AG09319 (cell line): Measurements from ENCODE around the gene ALDH16A1.

Source experiments
- DNase-seq: peaks from one replicate; pipeline ENCODE4 v3.0.0-alpha.2; 2010; ENCODE audit warnings: low read depth; ENCODE audit errors: extremely low read depth
- TF ChIP-seq, protein P1 (sequence below): IDR thresholded peaks from 2 replicates; pipeline ENCODE4 v1.5.1; 2011; ENCODE audit warnings: low read depth, mild to moderate bottlenecking, inconsistent platforms, low read length, moderate library complexity

ALDH16A1 gene

DNA sequence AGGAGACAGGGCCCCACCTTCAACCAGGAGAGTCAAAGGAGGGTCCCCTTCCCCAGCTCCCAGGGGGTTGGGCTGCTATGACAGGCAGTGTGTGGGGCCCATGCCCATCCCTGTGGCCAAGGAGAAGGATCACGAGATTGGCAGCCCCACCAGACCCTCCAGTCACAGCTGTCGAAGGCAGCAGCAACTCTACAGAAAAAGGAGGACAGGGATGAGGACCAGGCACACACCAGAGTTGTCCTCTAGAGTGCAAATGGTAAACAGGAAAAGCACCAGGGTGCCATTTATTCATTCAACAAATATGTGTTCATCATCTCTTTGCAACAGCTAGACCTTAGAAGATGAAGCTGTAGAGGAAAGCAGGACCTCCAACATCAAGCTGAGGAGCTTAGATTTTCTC, 33.9 kb upstream of the ALDH16A1 start:
- TF ChIP-seq, protein P1, sequence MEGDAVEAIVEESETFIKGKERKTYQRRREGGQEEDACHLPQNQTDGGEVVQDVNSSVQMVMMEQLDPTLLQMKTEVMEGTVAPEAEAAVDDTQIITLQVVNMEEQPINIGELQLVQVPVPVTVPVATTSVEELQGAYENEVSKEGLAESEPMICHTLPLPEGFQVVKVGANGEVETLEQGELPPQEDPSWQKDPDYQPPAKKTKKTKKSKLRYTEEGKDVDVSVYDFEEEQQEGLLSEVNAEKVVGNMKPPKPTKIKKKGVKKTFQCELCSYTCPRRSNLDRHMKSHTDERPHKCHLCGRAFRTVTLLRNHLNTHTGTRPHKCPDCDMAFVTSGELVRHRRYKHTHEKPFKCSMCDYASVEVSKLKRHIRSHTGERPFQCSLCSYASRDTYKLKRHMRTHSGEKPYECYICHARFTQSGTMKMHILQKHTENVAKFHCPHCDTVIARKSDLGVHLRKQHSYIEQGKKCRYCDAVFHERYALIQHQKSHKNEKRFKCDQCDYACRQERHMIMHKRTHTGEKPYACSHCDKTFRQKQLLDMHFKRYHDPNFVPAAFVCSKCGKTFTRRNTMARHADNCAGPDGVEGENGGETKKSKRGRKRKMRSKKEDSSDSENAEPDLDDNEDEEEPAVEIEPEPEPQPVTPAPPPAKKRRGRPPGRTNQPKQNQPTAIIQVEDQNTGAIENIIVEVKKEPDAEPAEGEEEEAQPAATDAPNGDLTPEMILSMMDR, result no peak
- no peak for DNase-seq

DNA sequence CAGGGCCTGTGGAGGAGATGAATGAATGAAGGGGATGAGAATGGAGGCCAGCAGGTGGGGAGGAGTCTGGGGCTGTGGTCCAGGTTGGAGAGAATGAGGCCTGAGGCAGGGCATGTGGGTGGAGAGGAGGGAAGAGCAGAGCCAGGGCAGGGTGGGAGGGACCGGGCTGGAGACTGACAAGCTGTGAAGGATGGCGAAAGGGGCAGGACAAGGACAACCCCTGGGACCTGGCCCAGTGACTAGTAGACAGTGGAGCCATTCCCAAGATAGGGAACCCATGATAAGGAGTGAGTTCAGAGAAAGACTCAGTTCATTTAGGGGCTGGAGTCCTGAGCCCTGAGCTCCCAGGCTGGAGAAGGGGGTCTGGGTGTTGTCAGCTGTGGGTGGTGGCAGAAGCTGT, 32.8 kb upstream of the ALDH16A1 start:
- TF ChIP-seq, protein P1, result no peak
- DNase-seq, result no peak

DNA sequence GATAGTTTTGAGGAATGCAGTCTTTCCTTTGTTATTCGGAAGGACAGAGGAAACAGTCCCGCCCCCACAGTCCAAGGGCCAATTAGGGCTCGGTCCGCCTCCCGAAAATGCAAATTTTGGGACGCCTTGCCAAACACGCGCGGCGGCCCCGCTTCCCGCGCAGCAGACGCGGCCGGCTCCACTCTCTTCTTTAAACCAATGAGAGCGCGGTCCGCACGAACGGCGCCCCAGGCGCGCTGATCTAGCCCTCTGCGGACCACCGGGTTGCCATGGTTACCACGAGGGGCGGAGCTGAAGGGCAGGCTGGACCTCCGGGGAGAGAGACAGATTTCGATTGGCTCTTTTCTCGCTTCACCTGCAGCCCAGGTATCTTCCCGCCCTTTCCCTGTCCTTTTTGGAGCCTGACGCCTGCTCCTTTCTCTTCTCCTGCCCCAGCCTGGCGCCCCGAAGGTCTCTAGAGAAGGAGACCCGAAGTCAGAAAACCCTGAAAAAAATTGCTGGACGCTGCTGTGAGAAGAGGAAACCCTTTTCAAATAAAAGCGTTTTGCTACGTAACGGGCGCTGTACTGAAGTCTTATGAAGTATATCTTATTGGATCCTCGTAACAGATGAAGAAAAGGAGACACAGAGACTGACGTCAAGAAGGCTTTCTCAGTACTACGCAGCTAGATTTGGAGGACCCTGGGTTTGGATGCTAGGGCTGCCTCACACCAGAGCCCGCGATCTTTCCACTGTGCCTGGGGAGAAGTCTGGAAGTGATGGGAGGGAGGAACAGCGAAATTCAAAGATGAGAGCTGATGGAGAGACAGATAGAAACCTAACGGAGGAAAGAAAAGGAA, 31.8 kb upstream of the ALDH16A1 start:
- DNase-seq, result no peak

DNA sequence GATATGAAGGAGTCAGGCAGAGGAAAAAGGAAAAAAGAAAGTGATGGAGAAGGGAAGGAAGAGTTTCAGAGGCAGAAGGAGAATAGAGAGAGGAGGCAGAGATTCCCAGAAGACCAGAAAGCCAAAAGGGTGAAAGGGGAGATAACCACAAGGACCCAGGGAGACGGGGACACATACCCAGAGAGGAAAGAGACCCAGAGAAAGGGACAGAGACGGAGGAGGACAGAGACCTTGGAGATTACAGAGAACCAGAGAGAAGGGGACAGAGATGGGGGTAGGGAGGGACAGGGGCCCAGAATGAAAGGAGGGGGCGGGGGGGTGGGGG, 31.2 kb upstream of the ALDH16A1 start:
- TF ChIP-seq, protein P1, result no peak

More for the DNA sequence above, 31.8 kb upstream of the ALDH16A1 start:
- TF ChIP-seq, protein P1, result no peak

DNA sequence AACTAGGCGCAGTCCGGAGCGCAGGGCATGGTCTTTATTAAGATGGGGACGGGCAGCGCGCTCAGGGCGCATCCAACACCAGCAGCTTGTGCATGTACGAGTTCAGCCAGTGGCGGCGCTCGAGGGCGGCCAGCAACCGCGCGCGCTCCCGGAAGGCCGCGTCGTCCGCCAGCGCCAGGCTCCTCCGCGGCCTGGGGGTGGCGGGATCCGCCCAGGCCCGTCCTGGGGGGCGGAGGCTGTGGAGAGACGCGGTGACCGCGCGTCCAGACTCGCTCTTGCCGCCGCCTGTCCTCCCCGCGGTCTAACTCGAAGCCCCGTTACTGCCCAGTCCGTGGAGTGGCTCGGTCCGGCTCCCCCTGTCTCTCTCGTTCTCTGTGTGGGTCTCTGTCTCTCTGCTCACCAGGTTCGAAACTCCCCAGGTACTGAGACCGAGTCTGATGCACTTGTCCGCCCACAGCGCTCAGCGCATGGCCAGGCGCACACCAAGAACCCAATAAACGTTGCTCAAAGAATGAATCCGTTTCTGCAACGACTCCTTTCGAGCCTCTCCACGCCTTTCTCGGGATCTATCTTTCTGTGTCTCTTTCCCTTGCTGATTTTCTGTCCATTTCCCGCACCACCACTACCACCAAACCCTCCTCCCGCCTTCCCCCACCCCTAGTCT, 30.5 kb upstream of the ALDH16A1 start:
- no peak for DNase-seq
- TF ChIP-seq, protein P1, result peak; percentile 23

More for the DNA sequence above, 31.2 kb upstream of the ALDH16A1 start:
- no peak for DNase-seq

DNA sequence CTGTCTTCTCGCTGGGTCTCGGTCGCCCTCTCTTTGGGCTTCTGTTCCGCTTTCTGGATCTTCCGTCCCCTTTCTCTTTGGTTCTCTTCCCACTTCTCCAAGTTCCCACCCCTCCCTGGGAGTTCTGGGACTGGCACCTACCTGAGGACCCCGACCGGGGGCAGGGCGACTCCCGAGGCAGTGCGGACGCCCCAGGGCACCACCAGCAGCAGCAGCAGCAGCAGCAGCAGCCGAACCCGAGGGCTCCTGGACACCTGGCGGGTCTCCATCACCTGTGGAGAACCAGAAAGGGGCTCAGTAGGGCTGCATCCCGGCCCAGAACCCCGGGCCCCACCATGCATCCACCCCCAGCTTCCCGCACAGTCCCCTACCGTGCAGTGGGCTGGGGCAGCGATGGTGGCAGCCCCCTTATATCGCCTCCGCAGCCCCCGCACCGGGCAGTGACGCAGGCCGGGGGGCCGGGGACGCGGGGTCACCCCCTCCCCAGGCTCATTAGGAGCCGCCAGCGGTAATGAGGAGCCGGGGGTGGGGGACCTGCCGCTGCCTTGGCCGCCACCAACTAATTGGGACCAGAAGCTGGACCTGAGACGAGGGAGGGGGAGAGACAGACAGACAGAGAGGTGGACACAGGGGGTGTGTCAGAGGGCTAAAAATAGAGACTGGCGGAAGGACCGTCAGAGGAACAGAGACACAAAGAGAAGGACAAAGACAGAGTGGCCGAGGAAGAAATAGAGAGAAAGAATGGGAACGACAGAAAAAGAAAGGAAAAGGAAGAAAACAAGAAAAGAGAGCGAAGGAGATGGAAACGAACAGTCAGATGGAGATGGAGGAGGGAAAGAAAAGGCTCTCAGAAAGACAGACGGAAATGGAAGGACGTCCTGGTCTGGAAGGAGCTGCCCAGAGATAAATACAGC, 29.7 kb upstream of the ALDH16A1 start, which contains the start of gene PTH2:
Gene PTH2, minus strand, starts transcription at position 371 of the 914 bp plus-strand sequence. Its CDS starts 102 bp downstream, at position 269.
- TF ChIP-seq, protein P1, result no peak
- no peak for DNase-seq
